Bronchial epithelial cell (primary cell): ENCODE measurements around the gene AMELY. TPM values are rescaled to one million over a fixed set of nuclear protein-coding genes. Genes with fewer than 3 reads are reported as not detected.
"Not testable (repeated sequence)": the region's sequence is repeated elsewhere in the genome, so short reads cannot be mapped to it uniquely, and the experiment has no call there.

Experiments
- DNase-seq: peaks from one replicate; pipeline ENCODE4 v3.0.0-alpha.2; 2010; ENCODE audit warnings: low read depth
- FAIRE-seq: peaks from 2 replicates; lab custom pipeline; 2011; peaks lifted over from hg19 to GRCh38; lab: Jason Lieb, UNC
- H3K27me3 ChIP-seq: 2 replicates; pipeline ENCODE4 v1.5.1; 2011; ENCODE audit warnings: low read length; ENCODE audit not compliant: control insufficient read depth, insufficient read depth
- H3K36me3 ChIP-seq: 2 replicates; pipeline ENCODE4 v1.5.1; 2011; ENCODE audit warnings: low read length; ENCODE audit not compliant: control insufficient read depth, insufficient read depth
- H3K4me3 ChIP-seq: 2 replicates; pipeline ENCODE4 v1.5.1; 2011; ENCODE audit warnings: mild to moderate bottlenecking, low read depth, low read length, control low read depth
- CTCF ChIP-seq: IDR thresholded peaks from 2 replicates; pipeline ENCODE4 v1.5.1; 2011; ENCODE audit warnings: mild to moderate bottlenecking, moderate library complexity, low read length, control low read depth, inconsistent platforms; ENCODE audit not compliant: insufficient read depth, severe bottlenecking
- total RNA-seq: library from RNA; depleted of rRNA; stranded (reverse); fragments of >200 nt; gene quantifications from 2 replicates; pipeline ENCODE4 v1.2.1, GENCODE V29; 2014

AMELY gene
- total RNA-seq, 1 donor from 2014 or later: not detected

GRCh38 chrY:6895236-6895635, 16.3 kb downstream of the AMELY start:
- no peaks in the 10 kb centered on the region for H3K27me3 ChIP-seq
- no peak for TF ChIP-seq CTCF
- FAIRE-seq (no peak), DNase-seq (no peak)
- no peak overlapping the region for H3K4me3 ChIP-seq
- H3K36me3 ChIP-seq: no peaks in the 10 kb centered on the region

GRCh38 chrY:6894496-6894895, 17.1 kb downstream of the AMELY start:
- no peaks in the 10 kb centered on the region for H3K36me3 ChIP-seq
- DNase-seq: no peak
- no peak for FAIRE-seq
- no peak for TF ChIP-seq CTCF
- H3K27me3 ChIP-seq: no peaks in the 10 kb centered on the region
- H3K4me3 ChIP-seq: no peak overlapping the region

- H3K27me3 ChIP-seq: no peaks in the 10 kb centered on the region
- FAIRE-seq: no peak
Observed at GRCh38 chrY:6849384-6849783, 62.2 kb downstream of the AMELY start.

GRCh38 chrY:6842650-6843049, 68.9 kb downstream of the AMELY start:
- not testable (repeated sequence) for DNase-seq, H3K36me3 ChIP-seq, H3K4me3 ChIP-seq, H3K27me3 ChIP-seq, FAIRE-seq

More at GRCh38 chrY:6849384-6849783, 62.2 kb downstream of the AMELY start:
- Histone ChIP-seq H3K36me3 (no peaks in the 10 kb centered on the region), H3K4me3 (no peak overlapping the region)
- no peak for DNase-seq
- no peak for TF ChIP-seq CTCF

Other genes starting within 250 kb of the AMELY start
- 2.9 TPM in 1 of 2 replicates, not detected in the other for gene TBL1Y, start 1.1 kb downstream of the AMELY start, total RNA-seq